GM18520 (cell line): ENCODE measurements around the gene EPS15.

Experiments used
- ATAC-seq: cut with Tn5 transposase; IDR thresholded peaks from one replicate; pipeline ENCODE4 v1.9.1; 2021; ENCODE audit not compliant: unreplicated experiment

The EPS15 gene

DNA sequence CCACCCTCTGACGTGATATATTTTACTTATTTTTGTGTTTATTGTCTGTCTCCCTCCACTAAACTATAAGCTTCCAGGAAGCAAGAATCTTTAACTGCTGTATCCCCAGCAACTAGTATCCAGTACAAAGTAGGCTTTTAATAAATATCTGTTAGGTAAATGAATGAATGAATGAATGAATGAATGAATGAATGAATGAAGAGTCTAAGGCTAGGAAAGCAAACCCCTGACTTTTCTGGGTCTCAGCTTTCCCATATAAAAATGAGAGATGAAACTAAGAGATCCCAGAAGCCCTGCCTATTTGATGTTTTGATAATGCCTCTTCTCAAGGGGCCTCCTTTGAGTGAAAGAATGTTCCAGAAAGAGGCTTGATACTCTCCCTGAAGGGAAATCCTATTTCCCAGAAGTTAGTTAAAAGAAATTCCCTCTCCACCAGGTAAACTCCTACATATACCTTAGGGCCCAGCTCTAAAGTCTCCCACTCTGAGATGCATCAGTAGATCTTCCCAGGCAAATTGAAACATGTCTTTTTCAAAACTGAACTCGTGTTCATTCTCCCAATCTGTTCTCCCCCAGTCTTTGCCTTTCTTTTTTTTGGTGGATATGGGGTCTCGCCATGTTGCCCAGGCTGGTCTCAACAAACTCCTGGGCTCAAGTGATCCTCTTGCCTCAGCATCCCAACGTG lies 196.5 kb downstream of the EPS15 start:
- no peak for ATAC-seq

DNA sequence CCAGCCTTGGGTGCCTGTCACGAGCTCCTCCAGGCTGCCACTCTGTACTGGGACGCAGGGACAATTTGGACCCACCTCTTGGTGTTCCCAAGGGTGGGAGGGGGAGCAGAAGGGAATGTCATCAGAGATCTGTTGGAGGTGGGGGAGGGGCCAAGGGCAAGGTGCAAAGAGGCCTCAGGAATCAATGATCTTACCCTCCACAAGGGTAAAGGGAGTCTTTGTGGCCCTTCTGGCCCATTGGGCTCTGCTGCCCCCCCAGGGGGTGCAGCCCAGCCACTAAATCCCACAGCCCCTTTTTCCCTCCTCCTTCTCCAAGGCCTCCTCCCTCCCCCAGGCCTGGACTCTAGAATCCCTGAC lies 197.2 kb downstream of the EPS15 start:
- ATAC-seq, result no peak

DNA sequence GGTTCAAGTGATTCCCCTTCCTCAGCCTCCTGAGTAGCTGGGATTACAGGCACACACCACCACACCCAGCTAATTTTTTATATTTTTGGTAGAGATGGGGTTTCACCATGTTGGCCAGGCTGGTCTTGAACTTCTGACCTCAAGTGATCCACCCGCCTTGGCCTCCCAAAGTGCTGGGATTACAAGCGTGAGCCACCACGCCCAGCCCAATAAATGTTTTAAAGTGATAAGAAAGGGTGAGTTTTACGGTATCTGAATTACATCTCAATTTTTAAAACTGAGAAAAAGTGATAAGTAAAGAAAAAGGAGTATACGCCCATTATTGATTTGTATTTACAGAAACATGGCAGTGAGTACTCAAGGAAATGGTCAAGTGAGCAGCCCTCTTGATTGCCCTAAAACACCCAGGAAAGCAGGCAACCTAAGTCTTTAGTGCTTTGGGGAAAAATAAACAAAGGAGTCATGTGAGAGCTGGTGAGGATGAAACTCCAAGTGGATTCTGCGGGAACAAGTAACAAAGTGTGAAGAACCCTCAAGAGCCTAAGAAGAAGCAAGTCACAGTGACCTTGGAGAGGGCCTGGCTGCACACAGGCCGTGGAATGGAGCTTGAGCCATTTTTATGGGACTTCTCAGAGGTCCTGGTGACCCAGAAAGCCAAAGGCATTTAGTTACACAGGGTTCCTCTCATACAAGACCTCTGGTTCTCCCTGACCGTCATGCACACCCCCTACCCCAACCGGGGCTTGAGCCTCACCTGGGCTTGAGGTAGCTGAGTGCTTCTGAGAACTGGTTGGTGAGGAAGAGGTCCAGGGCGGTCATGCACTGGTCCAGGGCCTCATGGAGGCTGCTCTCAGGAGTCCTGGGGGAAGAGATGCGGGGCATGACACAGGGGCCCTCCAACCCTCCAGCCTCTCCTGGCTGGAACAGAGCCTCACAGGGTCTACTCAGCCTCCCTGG lies 197.8 kb downstream of the EPS15 start:
- no peak for ATAC-seq

DNA sequence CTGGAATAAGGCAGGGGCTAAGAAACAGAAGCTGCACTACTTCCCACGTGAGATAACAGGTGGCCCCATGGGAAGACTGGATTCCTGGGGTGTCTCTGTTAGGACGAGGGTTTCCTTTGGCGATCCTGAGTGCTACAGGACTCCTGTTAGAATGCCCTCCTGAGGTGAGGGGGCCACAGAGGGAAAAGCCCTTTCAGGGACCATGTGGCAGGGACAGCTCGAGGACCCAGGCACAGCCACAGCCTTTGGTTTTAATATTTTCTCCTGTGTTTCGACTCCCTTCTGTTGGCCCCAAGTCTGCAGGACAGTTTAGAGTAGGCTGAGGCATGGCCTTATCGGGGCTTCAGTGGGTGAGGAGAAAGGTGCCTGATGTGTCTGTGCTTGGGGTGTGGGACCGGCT lies 201.3 kb downstream of the EPS15 start:
- no peak for ATAC-seq

DNA sequence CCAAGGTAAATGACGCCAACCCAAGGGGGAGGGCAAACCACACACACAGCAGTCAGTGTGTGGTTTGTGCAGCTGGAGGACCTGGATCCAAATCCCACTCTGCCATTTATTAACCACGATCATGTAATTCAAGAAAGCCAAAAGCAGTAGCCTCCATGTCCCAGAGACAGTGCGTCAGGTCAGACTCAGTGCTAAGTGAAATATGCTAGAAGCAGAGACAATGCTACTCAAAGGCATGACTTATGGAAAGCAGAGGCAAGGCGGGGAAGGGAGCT lies 202.3 kb downstream of the EPS15 start:
- ATAC-seq, result no peak

DNA sequence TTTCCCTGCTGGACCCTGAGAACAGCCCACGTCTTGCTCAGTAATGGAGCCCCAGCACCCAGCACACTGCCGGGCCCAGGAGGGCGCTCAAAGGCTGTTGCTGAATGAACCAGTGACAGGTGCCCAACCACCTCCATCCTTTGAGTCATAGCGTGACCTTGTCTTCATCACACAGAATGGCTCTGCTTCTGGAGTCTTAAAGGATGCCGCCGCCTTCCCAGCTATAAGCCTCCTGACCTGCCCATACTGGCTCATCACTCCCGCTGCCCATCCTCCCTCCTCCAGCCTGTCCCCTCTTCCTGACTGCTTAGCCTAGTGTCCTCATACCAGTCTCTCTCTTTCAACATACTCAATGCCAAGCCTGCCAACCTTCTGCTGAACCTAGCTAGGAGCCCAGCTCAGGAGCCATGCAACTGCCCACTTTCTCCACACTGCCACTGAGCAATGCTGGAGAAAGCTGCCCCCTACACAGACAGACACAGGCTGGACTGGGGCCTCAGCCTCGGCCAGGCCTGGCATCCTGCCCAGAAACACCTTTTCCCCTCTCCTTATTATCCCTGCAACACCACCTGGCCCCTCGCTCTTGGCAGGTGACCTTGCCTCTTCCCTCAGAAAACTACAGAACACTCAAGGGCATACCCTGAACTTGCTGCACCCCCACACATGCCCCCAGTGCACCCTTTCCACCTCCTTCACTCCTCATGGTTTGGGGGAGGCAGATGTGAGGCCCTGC lies 202.8 kb downstream of the EPS15 start:
- ATAC-seq, result no peak

DNA sequence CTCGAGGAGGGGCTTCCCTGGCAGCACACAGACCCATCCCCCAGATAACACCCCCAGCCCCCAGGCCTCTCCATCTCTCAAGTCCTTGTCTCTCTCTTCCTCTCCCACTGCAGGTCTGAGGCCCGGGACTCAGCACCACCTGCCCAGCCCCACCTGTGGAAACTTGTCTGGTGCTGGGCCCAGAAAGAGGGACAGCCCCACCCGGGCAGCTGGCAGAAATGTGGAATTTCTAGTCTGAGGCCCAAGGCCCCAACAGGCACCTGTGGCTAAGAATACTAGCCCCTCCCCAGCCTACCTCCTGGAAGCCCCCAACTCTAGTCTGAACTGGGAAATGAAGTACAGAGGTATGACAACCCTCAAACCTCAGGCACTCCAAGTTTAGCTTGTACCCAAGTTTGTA lies 204.1 kb downstream of the EPS15 start:
- ATAC-seq, result no peak

DNA sequence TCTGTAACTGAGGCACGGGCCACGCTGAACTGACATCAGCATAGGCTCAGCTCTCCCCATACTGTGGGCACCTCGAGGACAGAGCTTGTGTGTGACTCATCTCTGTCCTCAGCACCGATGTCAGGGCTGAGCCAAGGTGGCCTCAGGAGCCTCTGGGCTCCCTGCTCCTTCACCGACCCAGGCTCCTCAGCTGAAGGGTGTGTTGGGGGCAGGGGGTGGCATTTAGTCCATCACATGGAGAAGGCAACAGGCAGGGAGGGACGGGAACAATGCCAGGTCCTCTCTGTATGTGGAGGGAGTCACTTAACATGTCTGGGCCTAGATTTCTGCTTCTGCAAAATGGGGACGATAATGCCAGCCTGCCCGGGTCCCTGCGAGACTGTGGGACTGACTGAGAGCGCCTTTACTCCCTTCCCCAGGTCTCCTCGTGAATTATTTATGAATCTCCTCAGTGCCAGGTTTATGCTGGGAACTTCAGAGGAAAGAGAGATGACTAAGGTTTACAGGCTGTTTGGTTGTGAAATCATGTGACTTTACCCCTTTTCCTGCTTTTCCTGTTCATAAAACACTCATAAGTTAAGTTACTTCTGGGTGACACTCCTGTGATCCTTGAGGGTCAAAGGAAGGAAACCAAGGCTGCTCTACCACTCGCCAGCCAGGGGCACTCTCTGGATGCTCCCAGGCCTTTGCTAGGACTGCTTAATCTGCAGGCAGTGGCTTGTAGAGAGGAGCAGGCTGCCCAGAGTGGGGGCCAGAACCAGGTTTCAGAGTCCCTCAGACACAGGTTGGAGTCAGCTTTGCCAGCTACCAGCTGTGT lies 204.9 kb downstream of the EPS15 start:
- no peak for ATAC-seq

DNA sequence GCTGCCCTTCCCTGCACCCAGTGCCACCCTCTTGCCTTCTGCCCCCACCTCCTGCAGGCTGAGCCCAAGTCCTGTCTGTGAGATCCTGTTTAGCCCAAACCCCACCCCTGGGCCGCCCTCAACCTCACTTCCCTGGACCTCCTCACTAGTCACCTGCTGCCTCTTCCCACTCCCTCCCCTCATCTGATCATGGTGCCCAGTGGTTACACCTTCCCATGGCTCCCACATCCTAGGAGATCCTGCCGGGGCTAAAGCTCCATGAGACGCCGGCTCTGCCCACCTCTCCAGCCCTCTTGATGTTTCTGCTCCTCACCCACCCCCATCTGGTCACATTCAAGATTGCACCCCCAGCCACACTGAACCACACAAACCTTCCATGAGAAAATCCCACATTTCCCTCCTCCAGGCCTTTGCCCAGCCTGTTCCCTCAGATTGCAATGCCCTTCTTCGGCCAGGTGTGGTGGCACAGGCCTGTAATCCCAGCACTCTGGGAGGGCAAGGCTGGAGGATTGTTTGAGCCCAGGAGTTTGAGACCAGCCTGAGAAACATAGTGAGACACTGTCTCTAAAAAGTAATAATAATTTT lies 205.7 kb downstream of the EPS15 start:
- ATAC-seq, result no peak

DNA sequence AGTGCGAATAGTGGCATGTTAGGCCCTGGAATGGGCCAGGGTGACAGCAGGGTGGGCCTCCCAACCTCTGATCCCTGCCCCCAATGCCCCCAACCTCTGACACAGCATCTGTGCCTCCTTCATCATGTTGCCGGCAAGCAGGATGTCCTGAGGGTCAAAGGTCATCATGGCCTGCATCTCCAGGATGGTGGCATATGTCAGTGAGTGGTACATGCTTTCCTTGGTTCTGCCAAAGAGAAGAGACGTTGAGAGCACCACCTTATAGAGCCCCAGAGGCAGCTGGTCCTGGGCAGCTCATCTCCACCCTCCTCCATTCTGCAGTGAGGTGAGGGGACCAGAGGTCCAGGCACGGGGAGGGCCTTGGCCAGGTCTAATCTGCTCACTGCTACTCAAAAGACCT lies 206.3 kb downstream of the EPS15 start:
- no peak for ATAC-seq

DNA sequence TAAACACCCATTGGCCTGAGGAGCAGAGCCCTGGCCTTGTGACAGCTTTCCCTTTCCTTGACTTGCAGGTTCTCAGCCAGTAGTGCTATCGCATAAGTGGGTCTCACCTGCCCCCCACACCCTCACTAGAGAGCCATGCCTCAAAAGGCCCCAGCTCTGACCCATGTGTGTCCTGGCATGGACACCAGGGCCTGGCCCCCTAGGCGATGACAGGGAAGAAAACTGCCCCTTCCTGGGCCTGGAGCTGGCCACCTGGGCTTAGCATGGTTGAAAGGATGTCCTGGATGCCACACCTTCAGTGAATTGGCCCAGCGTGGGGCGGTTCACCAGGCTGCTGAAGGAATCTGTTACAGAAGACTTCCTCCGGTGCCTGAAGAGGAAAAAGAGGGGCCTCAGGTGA lies 207.2 kb downstream of the EPS15 start:
- ATAC-seq, result no peak

DNA sequence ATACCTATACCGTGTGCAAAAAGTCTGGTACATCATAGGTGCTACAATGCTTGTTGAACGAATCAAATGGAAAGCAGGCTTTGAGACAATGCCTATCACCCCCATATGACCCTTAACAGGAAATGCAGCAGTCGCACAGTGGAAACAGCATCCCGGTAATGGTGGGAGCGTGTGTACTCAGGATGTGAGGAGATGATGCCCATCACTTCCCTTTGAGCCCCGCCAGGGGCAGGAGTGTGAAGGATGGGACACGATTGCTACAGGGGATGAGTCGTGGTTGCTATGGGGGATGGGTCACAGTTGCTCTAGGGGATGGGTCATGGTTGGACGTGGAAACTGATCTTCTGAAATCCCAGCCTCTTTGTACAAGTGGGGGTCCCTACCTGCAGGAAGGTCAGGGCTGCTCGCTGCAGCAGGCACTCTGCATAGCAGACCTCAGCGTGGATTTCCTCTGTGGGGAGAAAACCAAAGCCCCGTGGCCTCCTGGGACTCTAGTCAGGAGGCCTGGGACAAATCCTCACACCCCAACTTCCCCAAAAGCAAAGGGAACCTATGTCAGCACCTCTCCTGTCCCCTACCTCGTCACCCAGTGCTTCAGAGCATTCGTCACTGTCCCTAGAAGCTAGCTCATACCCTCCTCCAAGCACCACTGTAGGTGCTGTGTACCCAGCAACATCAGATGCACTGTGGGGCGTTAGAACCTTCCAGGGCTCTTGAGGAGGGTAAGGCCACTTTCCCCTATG lies 208.0 kb downstream of the EPS15 start:
- ATAC-seq, result no peak

DNA sequence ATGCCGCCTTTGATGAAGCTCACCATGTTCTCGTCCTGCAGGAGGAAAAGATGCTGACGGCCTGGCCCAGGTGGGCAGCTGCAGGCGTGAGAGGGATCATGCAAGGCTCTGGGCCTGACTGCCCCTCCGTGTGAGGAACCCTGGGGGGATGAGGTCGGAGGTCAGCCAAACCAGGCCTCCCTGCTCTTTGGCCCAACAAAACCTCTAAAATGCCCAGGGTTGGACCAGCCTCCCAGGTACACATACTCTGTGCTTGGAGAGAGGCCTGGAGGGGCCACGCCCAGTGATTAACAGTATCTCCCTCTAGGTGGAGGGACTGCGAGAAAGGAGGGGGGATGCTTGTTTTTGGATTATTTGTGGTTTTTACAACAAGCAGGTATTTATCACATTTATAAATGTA lies 209.8 kb downstream of the EPS15 start:
- no peak for ATAC-seq

DNA sequence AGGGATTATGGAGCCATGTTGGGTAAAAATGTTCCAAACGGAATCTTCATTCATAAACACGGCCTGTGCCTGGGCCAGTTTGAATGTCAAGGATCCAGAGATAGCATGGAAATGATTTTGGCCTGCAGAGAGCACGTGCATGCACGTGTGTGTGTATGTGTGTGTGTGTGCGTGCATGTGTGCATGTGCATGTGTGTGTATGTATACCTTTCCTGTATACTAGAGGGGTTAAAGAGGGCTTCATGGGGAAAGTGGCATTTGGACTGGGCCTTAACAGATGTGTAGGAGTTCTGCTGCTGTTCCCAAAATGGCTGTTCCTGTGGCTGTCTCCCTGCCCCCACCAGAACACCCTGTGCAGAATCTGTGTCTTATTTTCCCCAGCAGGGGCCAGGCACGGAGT lies 210.4 kb downstream of the EPS15 start:
- ATAC-seq, result no peak

DNA sequence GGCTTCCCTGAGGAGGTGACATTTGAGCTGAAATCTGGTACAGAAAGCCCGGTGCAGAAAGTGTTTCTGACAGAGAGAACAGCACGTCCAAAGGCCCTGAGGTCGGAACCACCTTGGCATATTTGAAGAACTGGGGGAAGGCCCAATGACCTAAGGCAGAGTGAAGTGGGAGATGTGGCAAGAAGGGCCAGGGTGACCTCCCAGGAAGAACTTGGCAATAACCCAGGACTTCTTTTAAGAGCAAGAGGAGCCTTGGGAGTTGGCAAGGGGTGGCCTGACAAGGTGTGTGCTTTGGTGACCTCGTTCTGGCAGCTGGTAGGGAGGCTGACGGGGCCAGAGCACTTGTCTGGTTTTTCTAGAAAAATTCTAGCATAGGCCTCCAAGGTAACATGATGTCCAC lies 212.1 kb downstream of the EPS15 start:
- no peak for ATAC-seq

DNA sequence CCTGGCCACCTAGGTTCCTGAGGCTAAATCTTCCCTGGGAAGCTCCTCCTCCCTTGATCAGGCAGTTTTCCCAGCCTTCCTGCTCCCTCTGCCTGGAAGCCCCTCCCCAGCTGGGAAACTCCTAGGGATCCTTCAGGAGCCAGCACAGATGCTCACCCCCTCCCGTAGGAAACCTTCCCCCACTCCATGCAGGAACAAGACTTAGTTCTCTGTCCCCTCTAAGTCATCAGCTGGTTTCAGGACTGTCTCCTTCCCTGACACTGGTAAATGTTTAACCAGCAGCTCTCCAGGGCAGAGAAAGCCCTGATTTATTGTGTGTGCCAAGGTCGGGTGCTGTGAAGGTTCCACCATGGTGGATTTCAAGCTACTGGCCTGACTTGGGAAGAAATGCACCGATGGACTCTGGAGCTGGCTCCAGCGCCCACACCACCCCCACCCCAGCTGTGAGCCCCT lies 213.7 kb downstream of the EPS15 start:
- ATAC-seq, result no peak

DNA sequence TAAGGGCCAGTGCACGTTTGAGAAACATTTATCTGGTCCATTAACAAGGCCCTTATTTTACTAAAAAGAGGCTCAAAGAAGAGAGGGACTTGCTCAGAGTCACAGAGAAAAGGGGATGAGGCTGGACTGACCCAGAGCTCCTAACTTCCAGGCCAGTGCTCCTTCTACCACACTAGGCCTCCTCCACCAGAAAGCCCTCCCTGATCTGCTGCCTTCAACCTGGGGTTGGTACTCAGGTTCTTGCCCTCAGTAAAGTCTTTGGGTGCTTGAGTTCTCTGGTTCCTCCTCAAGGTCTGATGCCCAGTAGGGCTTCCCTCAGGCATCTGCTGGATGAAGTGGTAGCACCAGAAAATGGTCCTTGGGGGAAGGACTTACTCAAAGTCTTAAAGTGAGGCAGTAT lies 214.7 kb downstream of the EPS15 start:
- no peak for ATAC-seq
